Medulla oblongata (tissue), 1 donor: ENCODE measurements around the gene LRMDA.

Experiments
- DNase-seq: peaks from one replicate; pipeline ENCODE4 v3.0.0-alpha.2; 2015; ENCODE audit errors: extremely low spot score

LRMDA gene

GRCh38 chr10:75474106-75474505, 42.7 kb downstream of the LRMDA start:
- DNase-seq, result no peak

- no peak for DNase-seq
Measured at GRCh38 chr10:75475460-75476182, 44.2 kb downstream of the LRMDA start.

DNA sequence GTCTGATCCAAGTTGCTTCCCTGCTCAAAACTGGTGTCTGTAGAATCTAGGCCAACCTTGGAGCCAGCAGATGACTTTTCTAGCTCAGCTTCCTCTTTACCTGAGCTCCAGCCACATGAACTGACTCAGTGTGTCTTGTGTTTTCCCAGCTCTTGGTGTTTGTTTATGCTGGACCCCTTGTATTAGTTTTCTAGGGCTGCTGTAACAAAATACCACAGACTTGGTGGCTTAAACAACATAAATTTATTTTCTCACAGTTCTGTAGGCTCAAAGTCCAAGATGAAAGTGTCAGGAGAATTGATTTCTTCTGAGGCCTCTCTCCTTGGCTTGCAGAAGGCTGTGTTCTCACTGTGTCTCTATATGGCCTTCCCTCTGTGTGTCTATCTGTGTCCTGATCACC, 45.1 kb downstream of the LRMDA start:
- no peak for DNase-seq

- no peak for DNase-seq
Measured at GRCh38 chr10:75476985-75477384, 45.6 kb downstream of the LRMDA start.

DNA sequence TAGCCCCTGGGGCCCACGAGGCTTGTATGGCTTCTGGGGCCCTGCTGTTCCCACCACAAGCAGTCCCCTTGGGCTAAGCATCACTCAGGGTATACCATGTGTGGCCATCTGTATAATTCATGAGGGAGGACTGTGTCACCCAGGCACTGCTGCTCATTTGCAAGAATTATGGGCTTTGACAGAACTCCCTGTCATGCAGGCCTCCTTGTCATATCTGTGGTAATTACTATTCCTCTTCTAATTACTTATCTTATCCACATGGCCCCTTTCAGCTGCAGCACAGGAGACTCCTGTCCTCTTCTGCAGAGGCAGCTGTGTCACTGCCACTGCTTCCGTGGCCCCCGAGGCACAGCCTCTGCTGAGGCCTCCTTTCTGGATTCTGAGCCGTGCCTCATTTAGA, 46.3 kb downstream of the LRMDA start:
- DNase-seq, result no peak

GRCh38 chr10:75480374-75480773, 49.0 kb downstream of the LRMDA start:
- no peak for DNase-seq

DNA sequence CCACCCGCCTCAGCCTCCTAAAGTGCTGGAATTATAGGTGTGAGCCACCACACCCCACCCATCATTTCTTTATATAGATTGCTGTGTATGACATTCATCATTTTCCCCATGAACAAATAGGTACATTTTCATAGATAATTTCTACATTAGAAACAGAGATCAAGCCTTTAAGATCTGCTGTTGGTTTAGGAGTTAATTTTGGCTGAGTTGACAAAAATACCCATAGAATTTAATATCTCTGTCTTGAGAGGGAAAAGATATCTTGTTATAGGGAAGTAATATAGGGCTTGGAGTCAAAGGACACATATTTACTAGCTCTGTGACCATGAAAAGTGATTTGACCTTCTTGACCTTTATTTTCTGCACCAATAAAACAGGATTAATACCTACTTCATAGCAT, 51.8 kb downstream of the LRMDA start:
- no peak for DNase-seq

DNA sequence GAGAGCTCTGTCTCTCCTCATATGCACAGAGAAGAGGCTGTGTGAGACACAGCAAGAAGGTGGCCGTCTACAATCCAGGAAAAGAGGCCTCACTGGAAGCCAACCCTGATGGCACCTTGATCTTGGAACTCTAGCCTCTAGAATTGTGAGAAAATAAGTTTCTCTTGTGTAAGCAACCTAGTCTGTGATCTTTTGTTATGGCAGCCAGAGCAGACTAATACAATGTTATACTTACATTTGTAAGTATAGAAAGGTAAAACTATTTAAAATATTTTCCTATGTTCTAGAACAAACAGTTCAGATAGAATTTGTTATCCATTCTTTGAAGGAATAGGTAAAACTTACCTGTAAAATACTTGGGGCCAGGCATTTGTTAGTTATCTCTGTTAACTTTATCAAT, 53.3 kb downstream of the LRMDA start:
- DNase-seq, result no peak

DNA sequence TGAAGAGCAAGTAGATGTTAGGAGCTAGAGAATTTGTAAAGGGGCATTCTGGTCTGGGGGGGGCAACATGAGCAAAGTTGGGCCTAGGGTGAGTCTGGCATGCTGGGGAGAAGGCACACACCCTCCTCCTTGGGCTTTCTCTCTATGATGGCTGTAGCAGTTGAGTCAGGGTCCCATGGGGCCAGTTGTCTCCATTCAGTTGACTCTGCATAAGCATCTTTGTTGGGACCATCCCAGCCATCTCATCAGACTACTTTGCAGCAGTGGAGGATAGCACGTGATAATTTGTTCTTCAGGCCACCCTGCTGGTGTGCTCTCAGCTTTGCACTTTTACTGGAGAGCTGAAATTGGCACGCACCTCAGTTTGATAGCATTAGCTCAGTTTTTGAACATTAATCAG, 55.2 kb downstream of the LRMDA start:
- DNase-seq, result no peak

- no peak for DNase-seq
Measured at GRCh38 chr10:75487087-75487754, 55.8 kb downstream of the LRMDA start.

GRCh38 chr10:75487755-75488125, 56.3 kb downstream of the LRMDA start:
- DNase-seq, result no peak

- DNase-seq, result no peak
Measured at GRCh38 chr10:75492173-75492925, 60.9 kb downstream of the LRMDA start.

DNA sequence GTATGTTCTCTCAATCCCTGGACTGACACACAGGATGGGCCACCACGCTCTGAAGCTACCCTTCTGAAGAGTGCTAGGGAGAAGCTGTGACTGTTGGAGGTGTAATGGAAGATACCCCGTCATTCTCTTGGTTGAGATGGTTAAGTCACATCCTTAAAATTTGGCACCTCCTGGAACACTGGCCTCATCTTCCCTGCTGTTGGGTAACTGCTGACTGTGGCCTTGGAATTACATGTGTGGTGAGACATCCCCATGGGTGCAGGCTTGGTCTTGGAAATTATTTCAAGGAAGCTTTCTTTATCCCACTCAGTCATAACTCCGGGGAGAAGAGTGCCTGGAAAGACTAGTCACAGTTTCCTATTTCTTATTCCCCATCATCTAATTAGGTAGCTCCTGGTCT, 62.0 kb downstream of the LRMDA start:
- no peak for DNase-seq

GRCh38 chr10:75495434-75496190, 64.2 kb downstream of the LRMDA start:
- DNase-seq, result no peak

DNA sequence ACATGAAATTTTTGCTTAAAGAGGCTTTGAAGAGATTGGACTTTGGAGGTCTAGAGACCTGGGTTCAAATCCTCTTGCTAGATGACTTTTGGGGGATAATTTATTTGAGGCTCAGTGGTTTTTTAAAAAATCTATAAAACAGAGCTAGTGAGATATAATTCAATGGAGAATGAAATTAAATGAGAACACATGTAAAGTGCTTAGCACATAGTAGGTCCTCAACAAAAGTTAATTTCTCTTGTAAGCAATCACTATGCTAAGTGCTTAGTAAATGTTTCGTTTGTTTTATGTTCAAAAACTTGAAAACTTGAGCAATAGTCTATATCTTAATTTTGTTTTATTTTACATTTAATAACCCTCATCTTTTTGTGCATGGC, 64.8 kb downstream of the LRMDA start:
- DNase-seq, result no peak

GRCh38 chr10:75497997-75498883, 66.8 kb downstream of the LRMDA start:
- DNase-seq, result no peak

- DNase-seq, result no peak
Measured at GRCh38 chr10:75498884-75499350, 67.5 kb downstream of the LRMDA start.

DNA sequence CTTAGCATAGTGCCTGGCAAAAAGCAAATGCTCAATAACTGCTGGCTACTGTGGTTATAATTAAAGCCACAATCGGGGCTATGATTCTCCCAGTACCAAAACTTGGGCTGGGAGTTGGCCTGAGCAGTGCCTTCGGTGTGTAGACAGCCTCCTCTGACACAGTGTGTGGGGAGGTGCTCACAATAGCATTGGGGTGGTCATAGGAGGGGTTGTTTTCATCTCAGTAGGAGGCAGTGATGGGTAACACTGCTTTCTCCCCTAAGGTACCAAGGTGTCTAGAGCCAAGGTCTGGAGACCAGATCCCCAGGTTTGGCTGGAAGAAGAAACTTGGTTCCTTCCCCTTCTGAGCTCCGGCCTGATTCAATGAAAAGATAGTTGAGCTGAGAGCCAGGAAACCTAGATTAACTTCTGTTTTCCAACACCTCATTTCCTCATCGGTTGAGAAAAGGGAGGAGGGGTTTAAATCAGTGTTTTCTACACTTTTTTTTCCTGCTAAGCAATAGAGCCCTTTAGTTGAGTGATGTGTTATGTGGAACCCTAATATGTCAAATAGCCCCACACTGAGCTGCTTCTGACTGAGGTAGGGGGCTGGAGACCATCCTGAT, 68.2 kb downstream of the LRMDA start:
- no peak for DNase-seq

DNA sequence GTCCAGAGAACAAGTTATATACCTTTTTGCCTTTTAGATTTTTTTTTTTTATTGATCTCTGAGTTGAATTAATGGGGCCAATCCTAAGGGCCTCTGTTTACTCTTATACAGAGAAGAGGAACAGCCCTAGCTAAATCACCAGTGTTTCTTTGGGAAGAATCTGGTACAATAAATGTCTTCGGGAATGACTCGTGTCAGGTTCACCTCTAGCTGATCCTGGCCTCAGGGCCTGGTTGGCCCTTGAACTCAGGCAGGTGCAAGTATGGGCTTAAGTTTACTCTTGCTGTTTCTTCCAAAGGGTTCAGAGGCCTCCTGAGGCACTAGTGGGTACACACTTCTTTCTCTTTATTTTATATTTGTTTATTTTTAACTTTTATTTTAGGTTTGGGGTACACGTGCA, 71.0 kb downstream of the LRMDA start:
- DNase-seq, result no peak

DNA sequence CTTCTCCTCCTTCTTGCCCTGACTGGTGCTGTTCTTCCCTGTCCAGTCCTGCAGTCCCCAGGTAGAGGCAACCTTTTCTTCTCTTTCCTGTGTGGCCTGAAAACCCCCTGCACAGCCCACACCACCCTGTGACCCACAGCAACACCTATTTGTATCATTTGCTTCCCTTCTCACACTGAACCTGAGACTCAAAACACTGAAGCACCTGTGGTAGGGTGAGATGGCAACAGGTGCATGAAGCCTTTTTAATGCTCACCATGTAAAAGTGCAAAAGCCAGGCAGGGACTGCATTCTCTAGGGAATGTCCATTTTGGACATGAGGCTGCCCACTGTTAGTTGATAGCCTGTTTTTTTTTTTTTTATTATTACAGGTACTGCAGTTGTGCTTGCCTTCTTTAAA, 71.4 kb downstream of the LRMDA start:
- no peak for DNase-seq

GRCh38 chr10:75505293-75505692, 73.9 kb downstream of the LRMDA start:
- DNase-seq, result no peak
